SK-MEL-5 (cell line): ENCODE results near the gene TESK1. TPM values are rescaled to one million over a fixed set of nuclear protein-coding genes. Genes with fewer than 3 reads are reported as not detected.
"Not testable (repeated sequence)": the region's sequence is repeated elsewhere in the genome, so short reads cannot be mapped to it uniquely, and the experiment has no call there.

Source experiments
- DNase-seq: peaks from one replicate; pipeline ENCODE4 v3.0.0-alpha.2; 2016; ENCODE audit warnings: low read depth, low spot score
- in situ Hi-C: cut with HindIII; loops from 2 replicates; pipeline ENCODE4 v1.10.0; 2016; ENCODE audit warnings: low sequenced_read_pairs, high pct_unique_total_duplicates, low pct_unique_long_range_greater_than_20kb
- total RNA-seq: library from RNA; depleted of rRNA; stranded (reverse); fragments of >200 nt; shearing (Covaris generic); gene quantifications from 2 replicates; pipeline ENCODE4 v1.2.3, GENCODE V29; 2014

TESK1 gene
- total RNA-seq, 1 experiment from 2014 or later, result 4.1 TPM

GRCh38 chr9:35574578-35575122 is 30.4 kb upstream of the TESK1 start:
- in situ Hi-C loops, result no loop called here
- DNase-seq, result no peak

- in situ Hi-C loops, result no loop called here
Measured at GRCh38 chr9:35575478-35575877, 29.6 kb upstream of the TESK1 start.

GRCh38 chr9:35577486-35577885 is 27.6 kb upstream of the TESK1 start:
- DNase-seq, result no peak
- in situ Hi-C loops, result no loop called here

More at GRCh38 chr9:35575478-35575877, 29.6 kb upstream of the TESK1 start:
- no peak for DNase-seq

GRCh38 chr9:35579130-35579529 is 25.9 kb upstream of the TESK1 start:
- no peak for DNase-seq
- in situ Hi-C loops, result no loop called here

GRCh38 chr9:35579659-35580227 is 25.3 kb upstream of the TESK1 start:
- DNase-seq, in situ Hi-C loops: not testable (repeated sequence)

GRCh38 chr9:35583521-35583920 is 21.5 kb upstream of the TESK1 start:
- in situ Hi-C loops, DNase-seq: not testable (repeated sequence)

- DNase-seq, in situ Hi-C loops: not testable (repeated sequence)
Measured at GRCh38 chr9:35584681-35585080, 20.4 kb upstream of the TESK1 start.

- DNase-seq, in situ Hi-C loops: not testable (repeated sequence)
Measured at GRCh38 chr9:35588506-35588905, 16.6 kb upstream of the TESK1 start.

GRCh38 chr9:35593581-35593980 is 11.5 kb upstream of the TESK1 start:
- no peak for DNase-seq
- in situ Hi-C loops, result no loop called here

GRCh38 chr9:35594471-35594870 is 10.6 kb upstream of the TESK1 start:
- in situ Hi-C loops, result no loop called here
- DNase-seq, result no peak

GRCh38 chr9:35596907-35597306 is 8.2 kb upstream of the TESK1 start:
- DNase-seq, in situ Hi-C loops: not testable (repeated sequence)

- DNase-seq, result no peak
Measured at GRCh38 chr9:35598866-35599590, 6.0 kb upstream of the TESK1 start.

GRCh38 chr9:35599763-35600604 is 5.1 kb upstream of the TESK1 start:
- peak; percentile 33 for DNase-seq
- in situ Hi-C loops, result no loop called here

More at GRCh38 chr9:35598866-35599590, 6.0 kb upstream of the TESK1 start:
- in situ Hi-C loops, result no loop called here

GRCh38 chr9:35603506-35603985 is 1.5 kb upstream of the TESK1 start:
- DNase-seq, result no peak

GRCh38 chr9:35603986-35604577 is 980 bp upstream of the TESK1 start:
- peak; percentile 98 for DNase-seq
- in situ Hi-C loops, result no loop called here

More at GRCh38 chr9:35603506-35603985, 1.5 kb upstream of the TESK1 start:
- in situ Hi-C loops, result no loop called here

GRCh38 chr9:35605351-35606137 is 482 bp downstream of the TESK1 start:
- in situ Hi-C loops, result no loop called here
- DNase-seq, result no peak

GRCh38 chr9:35606138-35606504 is 1.1 kb downstream of the TESK1 start:
- DNase-seq, result no peak

More at GRCh38 chr9:35606138-35606504, 1.1 kb downstream of the TESK1 start:
- in situ Hi-C loops, result no loop called here
